Neural cell (in vitro differentiated cells): ENCODE data around the gene OSCAR.

Experiments used
- CTCF ChIP-seq: fragments of 450-650 bp; IDR thresholded peaks from 2 replicates; pipeline ENCODE4 v1.5.1; 2014; ENCODE audit warnings: antibody characterized with exemption, mild to moderate bottlenecking, moderate library complexity; ENCODE audit not compliant: poor library complexity, severe bottlenecking
- EP300 ChIP-seq: fragments of 450-650 bp; conservative IDR thresholded peaks from 2 replicates; pipeline ENCODE4 v1.6.1; 2014; ENCODE audit warnings: antibody characterized with exemption, mild to moderate bottlenecking, moderate library complexity; ENCODE audit not compliant: poor library complexity, severe bottlenecking

GRCh38 chr19:54148158-54148557 is 47.6 kb upstream of the OSCAR start:
- no peak for TF ChIP-seq CTCF
- TF ChIP-seq EP300 = no peak
